Keratinocyte (primary cell): ENCODE data around the gene TNRC18. TPM values are rescaled to one million over a fixed set of nuclear protein-coding genes. Genes with fewer than 3 reads are reported as not detected.

Experiments used
- DNase-seq: peaks from one replicate; pipeline ENCODE4 v3.0.0-alpha.2; 2011; ENCODE audit warnings: low read depth, missing footprints, low spot score
- FAIRE-seq: peaks from 2 replicates; lab custom pipeline; 2011; peaks lifted over from hg19 to GRCh38; lab: Jason Lieb, UNC
- H2AFZ ChIP-seq: 2 replicates; pipeline ENCODE4 v1.6.0; 2012; ENCODE audit warnings: low read length, control low read depth, inconsistent platforms; ENCODE audit not compliant: control insufficient read depth
- H3K27ac ChIP-seq: 2 replicates; pipeline ENCODE4 v1.5.1; 2011; ENCODE audit warnings: low read length; ENCODE audit not compliant: control insufficient read depth, insufficient read depth
- H3K27me3 ChIP-seq: 3 replicates; pipeline ENCODE4 v1.6.0; 2011; ENCODE audit warnings: low read length; ENCODE audit not compliant: control insufficient read depth, insufficient read depth; ENCODE audit errors: extremely low read depth
- H3K36me3 ChIP-seq, 2 experiments: 2 replicates in 1 of 2; 3 replicates in 1 of 2; pipeline ENCODE4 v1.5.1; 2011; ENCODE audit warnings: low read length in 2 of 2, mild to moderate bottlenecking in 1 of 2; ENCODE audit not compliant: control insufficient read depth in 2 of 2, insufficient read depth in 2 of 2; ENCODE audit errors: extremely low read depth in 1 of 2
- H3K4me1 ChIP-seq: 3 replicates; pipeline ENCODE4 v1.5.1; 2011; ENCODE audit warnings: low read length; ENCODE audit not compliant: control insufficient read depth, insufficient read depth; ENCODE audit errors: extremely low read depth
- H3K4me2 ChIP-seq: 3 replicates; pipeline ENCODE4 v1.6.0; 2011; ENCODE audit warnings: low read depth, low read length; ENCODE audit not compliant: control insufficient read depth, insufficient read depth; ENCODE audit errors: extremely low read depth
- H3K4me3 ChIP-seq, 3 experiments: fragments of 200-600 bp in 1 of 3; sonication (generic) in 1 of 3; 2 replicates in 2 of 3; 3 replicates in 1 of 3; pipeline ENCODE4 v1.5.1; 2011 to 2016; ENCODE audit warnings: low read length in 3 of 3, mild to moderate bottlenecking in 3 of 3, control low read depth in 2 of 3, inconsistent platforms in 1 of 3, low read depth in 1 of 3, mixed read lengths in 1 of 3, mixed run types in 1 of 3, moderate library complexity in 1 of 3; ENCODE audit not compliant: control insufficient read depth in 2 of 3, insufficient read depth in 2 of 3; ENCODE audit errors: extremely low read depth in 1 of 3
- H3K79me2 ChIP-seq: 2 replicates; pipeline ENCODE4 v1.6.0; 2012; ENCODE audit warnings: low read length; ENCODE audit not compliant: control insufficient read depth, insufficient read depth
- H3K9ac ChIP-seq: 3 replicates; pipeline ENCODE4 v1.6.0; 2011; ENCODE audit warnings: low read length; ENCODE audit not compliant: control insufficient read depth, insufficient read depth; ENCODE audit errors: extremely low read depth
- H3K9me1 ChIP-seq: 3 replicates; pipeline ENCODE4 v1.6.0; 2011; ENCODE audit warnings: low read length; ENCODE audit not compliant: control insufficient read depth, insufficient read depth; ENCODE audit errors: extremely low read depth
- H3K9me3 ChIP-seq: 2 replicates; pipeline ENCODE4 v1.5.1; 2012; ENCODE audit warnings: low read depth, low read length; ENCODE audit not compliant: control insufficient read depth
- H4K20me1 ChIP-seq: 3 replicates; pipeline ENCODE4 v1.6.0; 2011; ENCODE audit warnings: low read length; ENCODE audit not compliant: control insufficient read depth, insufficient read depth; ENCODE audit errors: extremely low read depth
- CTCF ChIP-seq, 3 experiments: IDR thresholded peaks in 1 of 3; conservative IDR thresholded peaks in 1 of 3; optimal IDR thresholded peaks in 1 of 3; 2 replicates in 2 of 3; 3 replicates in 1 of 3; pipeline versions ENCODE3 to v1.5.1; 2011; ENCODE audit warnings: low read length in 3 of 3, mild to moderate bottlenecking in 3 of 3, moderate library complexity in 2 of 3, control low read depth in 1 of 3, inconsistent platforms in 1 of 3; ENCODE audit not compliant: insufficient read depth in 2 of 3; ENCODE audit errors: extremely low read depth in 1 of 3
- EZH2 ChIP-seq: IDR thresholded peaks from one replicate; pipeline ENCODE4 v1.6.1; 2012; ENCODE audit warnings: inconsistent platforms, mild to moderate bottlenecking, low read length, moderate library complexity
- dilution Hi-C: fragments of 300-500 bp; cut with MboI; formaldehyde crosslinking; loops from one replicate; pipeline ENCODE4 v1.7.0; 2020; ENCODE audit warnings: low sequenced_read_pairs; ENCODE audit not compliant: extremely low pct_ligation_motif_present
- polyA plus RNA-seq, 5 experiments: library from polyadenylated mRNA; depleted of rRNA in 3 of 5; stranded (reverse) in 3 of 5; stranded (forward) in 1 of 5; unstranded in 1 of 5; fragments of >200 nt; gene quantifications; 1 replicate in 1 of 5; 2 replicates in 3 of 5; 3 replicates in 1 of 5; pipeline versions ENCODE4 v1.2.1 to v1.2.3, GENCODE V29; 2011 to 2012; ENCODE audit warnings: missing spikeins in 2 of 5, low read depth in 1 of 5, low replicate concordance in 1 of 5

TNRC18 gene
- polyA plus RNA-seq, 1 donor (not counting 4 experiments of a cell fraction or from before 2014, with no cell fraction given), result 13.2 TPM

- FAIRE-seq, result no peak
- dilution Hi-C loops, result no loop called here
- H4K20me1 ChIP-seq, result peaks cover 8% of the 10 kb centered on the region
These were observed 2.5 kb downstream of the TNRC18 start for GRCh38 chr7:5420881-5421713.

GRCh38 chr7:5420067-5420880, 3.4 kb downstream of the TNRC18 start:
- H3K79me2 ChIP-seq, result peaks cover 84% of the 10 kb centered on the region
- H3K27me3 ChIP-seq, result no peaks in the 10 kb centered on the region
- no peak for DNase-seq
- peaks cover 8% of the 10 kb centered on the region for H4K20me1 ChIP-seq
- H3K9me1 ChIP-seq, result no peaks in the 10 kb centered on the region
- peaks cover 22% of the 10 kb centered on the region for H3K4me1 ChIP-seq
- no peak overlapping the region for H2AFZ ChIP-seq
- peak overlapping the region; percentile 68 to 100 (median 92) for H3K4me3 ChIP-seq
- TF ChIP-seq EZH2 (no peak), CTCF (optimal IDR thresholded peaks at IDR 0.05 in 1 of 3, IDR thresholded peaks at IDR 0.05 in 1 of 3, conservative IDR thresholded peaks at IDR 0.05 in 1 of 3; ENCODE audit: extremely low read depth in 1 of 3, insufficient read depth in 2 of 3, low read length in 3 of 3) (no peak)
- H3K4me2 ChIP-seq, result peak overlapping the region; percentile 98
- FAIRE-seq, result no peak
- dilution Hi-C loops, result no loop called here
- H3K9me3 ChIP-seq, result no peaks in the 10 kb centered on the region
- peaks cover 0 to 8% of the 10 kb centered on the region in 2 experiments for H3K36me3 ChIP-seq
- H3K9ac ChIP-seq, result peak overlapping the region; percentile 98
- H3K27ac ChIP-seq, result peak overlapping the region; percentile 96

More at GRCh38 chr7:5420881-5421713, 2.5 kb downstream of the TNRC18 start:
- peak overlapping the region; percentile 68 to 100 (median 92) for H3K4me3 ChIP-seq
- H3K4me2 ChIP-seq, result peak overlapping the region; percentile 98
- peaks cover 22% of the 10 kb centered on the region for H3K4me1 ChIP-seq
- no peaks in the 10 kb centered on the region for H3K9me3 ChIP-seq
- H3K9me1 ChIP-seq, result no peaks in the 10 kb centered on the region
- H2AFZ ChIP-seq, result no peak overlapping the region
- no peak for DNase-seq
- peak overlapping the region; percentile 96 for H3K27ac ChIP-seq
- no peaks in the 10 kb centered on the region for H3K27me3 ChIP-seq
- H3K79me2 ChIP-seq, result peaks cover 86% of the 10 kb centered on the region
- TF ChIP-seq CTCF (optimal IDR thresholded peaks at IDR 0.05 in 1 of 3, IDR thresholded peaks at IDR 0.05 in 1 of 3, conservative IDR thresholded peaks at IDR 0.05 in 1 of 3; ENCODE audit: extremely low read depth in 1 of 3, insufficient read depth in 2 of 3, low read length in 3 of 3) (no peak), EZH2 (no peak)
- H3K9ac ChIP-seq, result peak overlapping the region; percentile 98
- peaks cover 0 to 8% of the 10 kb centered on the region in 2 experiments for H3K36me3 ChIP-seq
